Right ventricle myocardium inferior (tissue), 1 donor: Measurements from ENCODE around the gene CRELD2. TPM values are rescaled to one million over a fixed set of nuclear protein-coding genes. Genes with fewer than 3 reads are reported as not detected.

ENCODE experiments used
- ATAC-seq: fragments of 200-7000 bp; cut with Tn5 transposase; one replicate; pipeline ENCODE4 v1.9.1; 2020; ENCODE audit warnings: mild to moderate bottlenecking, moderate library complexity
- DNase-seq: peaks from one replicate; pipeline ENCODE4 v3.0.0; 2021; ENCODE audit errors: missing footprints
- intact Hi-C: fragments of 100-400 bp; cut with DNase I; formaldehyde crosslinking; loops from one replicate; pipeline ENCODE4 v1.11.0; 2022
- total RNA-seq: library from RNA; stranded (reverse); fragmentation: NEBNext Ultra II Directional; extraction: Animal tissue kit (Norgen Biotek cat#: 25700); gene quantifications from one replicate; pipeline ENCODE4 v1.2.1, GENCODE V29; 2021
- donor health status: DM: no; HTN: yes; CAD: no; lungs with severe emphysema.

CRELD2 gene
- total RNA-seq, 1 donor from 2014 or later: 30.6 TPM

DNA sequence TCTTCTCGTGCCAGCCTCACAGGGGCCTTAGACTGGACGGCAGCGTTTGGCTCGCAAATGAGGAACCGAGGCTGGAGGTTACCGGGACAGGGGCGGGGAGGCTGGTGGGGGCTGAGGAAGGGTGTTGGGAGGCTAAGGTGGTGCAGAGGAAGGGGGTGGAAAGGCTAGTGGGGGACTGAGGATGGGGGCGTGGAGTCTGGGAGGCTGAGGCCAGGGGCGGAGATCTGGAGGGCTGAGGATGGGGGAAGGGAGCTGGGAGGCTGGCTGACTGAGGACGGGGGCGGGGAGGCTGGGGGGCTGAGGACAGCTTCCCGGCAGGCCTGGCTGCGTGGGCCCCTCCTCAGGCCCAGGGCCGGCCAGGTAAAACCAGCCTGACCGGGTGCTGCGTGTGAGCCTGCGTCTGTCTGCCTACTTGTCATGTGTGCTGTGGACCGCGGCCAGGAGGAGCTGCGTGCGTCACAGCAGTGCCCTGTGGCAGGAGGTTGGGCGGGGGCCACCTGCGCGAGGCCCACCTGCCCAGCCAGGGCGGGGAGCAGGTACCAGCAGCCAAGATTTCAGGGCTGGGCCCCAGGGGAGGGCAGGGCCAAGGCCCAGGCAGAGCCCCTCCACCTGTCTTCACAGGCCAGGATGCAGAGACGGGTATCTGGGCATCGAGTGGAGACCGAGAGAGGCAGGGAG, 32.7 kb downstream of the CRELD2 start:
- intact Hi-C loops: no loop called here
- no peak for ATAC-seq
- peak; percentile 68 for DNase-seq

DNA sequence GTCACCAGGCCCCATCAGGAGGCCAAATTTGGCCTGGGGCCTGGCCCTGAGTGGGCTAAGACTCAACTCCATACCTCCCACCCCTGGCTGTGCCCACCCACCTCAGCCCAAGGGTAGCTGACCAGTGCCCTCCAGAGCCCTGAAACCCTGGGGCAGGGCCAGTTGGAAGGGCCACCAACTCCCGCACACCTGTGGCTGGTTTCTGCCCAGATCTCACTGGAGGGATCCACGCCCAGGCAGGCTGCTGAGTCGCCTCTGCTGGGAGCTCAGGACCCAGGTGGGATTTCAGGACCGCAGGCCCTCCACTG, 33.2 kb downstream of the CRELD2 start:
- no peak for DNase-seq
- intact Hi-C loops: no loop called here

DNA sequence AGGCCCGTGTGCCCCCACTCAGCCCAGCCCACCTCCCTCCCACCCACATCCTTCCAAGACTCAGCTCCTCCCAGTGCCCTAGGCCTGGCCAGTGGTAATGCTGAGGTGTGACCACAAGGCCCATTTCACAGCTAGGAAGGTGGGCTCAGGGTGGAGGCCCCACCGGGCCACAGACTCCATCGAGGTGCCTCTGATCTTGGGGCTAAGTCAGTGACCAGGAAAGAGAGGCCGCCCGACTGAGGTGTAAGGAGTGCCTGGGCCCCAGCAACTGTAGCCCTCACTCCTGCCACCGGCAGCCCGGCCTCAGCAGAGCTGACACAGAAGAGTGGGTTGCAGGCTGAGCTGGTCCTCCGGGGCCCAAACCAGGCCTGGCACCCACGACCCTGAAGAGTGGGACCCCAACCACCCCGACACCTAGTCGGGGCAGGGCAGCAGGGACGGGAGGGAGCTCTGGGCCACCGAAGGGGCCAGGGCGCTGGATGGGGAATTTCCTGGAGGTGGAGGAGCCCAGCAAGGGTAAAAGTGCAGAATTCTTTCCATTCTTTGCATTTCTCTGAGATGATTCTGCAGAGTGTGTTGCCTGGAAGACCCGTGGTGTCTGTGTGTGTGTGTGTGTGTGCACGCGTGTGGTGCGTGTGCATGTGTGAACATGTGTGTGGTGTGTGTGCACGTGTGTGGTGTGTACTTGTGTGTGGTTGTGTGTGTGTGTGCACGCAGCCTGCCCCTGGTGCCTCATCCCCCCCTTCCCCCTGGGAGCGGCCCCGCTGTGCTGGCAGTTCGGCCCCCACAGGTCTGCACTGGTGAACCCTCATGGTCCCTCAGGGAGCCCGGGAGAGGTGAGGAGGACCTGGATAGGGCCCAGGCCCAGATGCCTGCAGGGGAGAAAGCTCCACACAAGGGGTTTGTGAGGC, 33.8 kb downstream of the CRELD2 start:
- intact Hi-C loops: no loop called here
- ATAC-seq (no peak), DNase-seq (no peak)

More for the DNA sequence above, 33.2 kb downstream of the CRELD2 start:
- ATAC-seq: no peak

DNA sequence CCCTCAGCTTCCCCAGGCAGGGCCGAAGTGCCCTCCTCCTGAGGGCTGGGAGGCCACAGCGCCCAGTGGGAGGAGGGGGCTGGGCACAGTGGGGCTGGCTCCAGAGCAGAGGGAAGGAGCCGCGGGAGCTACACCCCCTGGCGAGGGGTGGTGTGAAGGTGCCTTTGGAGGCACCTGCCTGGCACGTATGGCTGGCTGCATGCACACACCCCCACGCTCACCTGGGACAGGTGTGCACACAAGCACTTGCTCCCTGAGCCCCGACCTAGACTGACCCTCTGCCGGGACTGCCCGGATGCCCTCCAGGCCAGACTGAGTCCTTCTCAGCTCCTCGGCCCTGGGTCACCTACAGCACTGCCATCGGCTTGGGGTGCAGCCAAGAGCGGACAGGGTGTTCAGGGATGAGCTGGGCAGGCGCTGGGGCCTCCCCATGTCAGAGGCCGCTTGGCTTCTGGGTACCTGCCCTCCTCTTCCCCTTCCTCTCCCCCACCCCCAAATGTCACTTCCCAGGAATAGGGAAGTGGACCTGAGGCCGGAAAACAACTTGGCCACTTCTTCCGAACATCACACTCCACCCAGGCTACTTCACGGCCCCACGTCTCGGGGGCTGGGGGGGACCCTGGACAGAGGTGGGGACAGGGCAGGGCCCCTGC, 34.7 kb downstream of the CRELD2 start:
- peak; percentile 83 for DNase-seq
- ATAC-seq: peak; percentile 12

DNA sequence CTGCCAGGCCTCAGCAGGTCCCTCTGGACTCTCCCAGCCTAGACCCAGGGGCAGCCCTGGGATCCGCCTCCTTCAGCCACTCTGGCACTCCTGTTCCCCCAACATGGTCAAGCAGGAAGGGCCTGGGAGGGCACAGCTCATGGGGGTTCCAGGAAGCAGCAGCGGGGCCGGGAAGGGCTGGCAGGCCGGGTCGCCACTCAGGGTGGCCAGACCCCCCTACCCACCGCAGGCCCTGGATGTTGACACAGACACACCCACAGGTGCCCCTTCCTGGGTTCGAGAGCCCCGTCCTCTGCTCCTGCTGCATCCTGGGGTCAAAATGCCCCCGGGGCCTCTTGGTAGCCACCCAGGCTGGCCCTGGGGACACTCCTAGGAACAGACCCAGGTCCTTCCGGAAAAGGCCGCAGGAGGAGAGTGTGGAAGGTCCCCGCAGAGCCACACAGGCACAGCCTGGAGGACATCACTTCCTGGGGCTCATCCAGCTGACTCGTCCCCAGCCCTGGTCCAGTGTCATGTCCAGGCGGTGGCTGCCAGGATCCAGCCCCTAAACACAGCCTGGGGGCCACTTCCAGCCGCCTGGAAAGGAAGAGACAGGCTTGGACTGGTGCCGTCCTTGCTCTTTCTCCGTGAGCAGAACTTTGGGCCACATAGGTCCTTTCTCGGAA, 35.4 kb downstream of the CRELD2 start:
- peak; percentile 79 for DNase-seq
- peak; percentile 26 for ATAC-seq
- intact Hi-C loops: no loop called here

More for the DNA sequence above, 34.7 kb downstream of the CRELD2 start:
- intact Hi-C loops: no loop called here

DNA sequence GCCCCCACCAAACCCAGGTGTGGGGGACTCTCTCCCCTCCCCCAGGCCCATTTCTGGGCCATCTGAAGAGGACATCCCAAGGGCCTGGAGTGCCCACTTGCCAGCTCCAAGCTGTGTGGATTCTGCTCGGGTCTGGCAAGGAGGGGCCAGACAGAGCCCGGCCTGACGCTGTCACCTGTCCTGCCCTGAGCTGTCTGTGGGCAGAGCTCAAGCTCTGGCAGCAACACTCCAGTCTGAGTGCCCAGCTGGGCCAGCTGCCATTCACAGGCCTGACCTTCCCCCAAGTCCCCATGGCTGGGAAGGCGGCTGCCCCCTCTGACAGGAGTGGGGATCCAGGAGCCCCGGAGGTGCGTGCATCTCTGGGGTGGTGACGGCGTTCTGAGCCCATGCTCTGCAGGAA, 35.9 kb downstream of the CRELD2 start:
- ATAC-seq: peak; percentile 83
- intact Hi-C loops: no loop called here
- DNase-seq: peak; percentile 76

DNA sequence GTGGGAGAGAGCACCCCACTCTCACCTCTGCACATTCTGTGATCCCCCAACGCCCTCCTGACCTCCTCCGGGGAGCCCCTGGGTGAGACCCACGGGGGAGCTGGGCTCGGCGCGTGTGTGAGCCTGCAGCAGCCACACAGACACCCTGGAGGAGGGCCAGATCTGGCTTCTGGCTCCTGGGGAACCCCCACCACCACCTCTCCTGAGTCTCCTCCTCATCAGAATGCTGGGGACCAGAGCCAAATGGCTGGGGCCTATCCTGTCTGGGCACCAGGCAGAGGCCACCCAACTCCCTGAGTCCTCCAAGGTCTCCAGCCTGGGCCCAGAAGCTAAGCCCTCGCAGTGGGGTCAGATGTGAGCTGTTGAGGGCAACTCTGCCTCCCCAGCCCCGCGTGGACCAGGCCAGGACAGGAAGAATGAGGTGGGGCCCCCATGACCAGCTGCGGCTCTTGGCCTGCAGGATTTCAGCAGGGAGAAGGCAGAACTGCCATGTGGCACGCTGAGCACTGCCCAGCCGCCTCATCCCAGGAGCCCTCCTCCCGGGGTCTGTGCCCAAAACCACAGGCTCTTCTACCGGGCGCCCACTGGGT, 36.7 kb downstream of the CRELD2 start:
- no peak for ATAC-seq
- intact Hi-C loops: no loop called here
- DNase-seq: peak; percentile 71

DNA sequence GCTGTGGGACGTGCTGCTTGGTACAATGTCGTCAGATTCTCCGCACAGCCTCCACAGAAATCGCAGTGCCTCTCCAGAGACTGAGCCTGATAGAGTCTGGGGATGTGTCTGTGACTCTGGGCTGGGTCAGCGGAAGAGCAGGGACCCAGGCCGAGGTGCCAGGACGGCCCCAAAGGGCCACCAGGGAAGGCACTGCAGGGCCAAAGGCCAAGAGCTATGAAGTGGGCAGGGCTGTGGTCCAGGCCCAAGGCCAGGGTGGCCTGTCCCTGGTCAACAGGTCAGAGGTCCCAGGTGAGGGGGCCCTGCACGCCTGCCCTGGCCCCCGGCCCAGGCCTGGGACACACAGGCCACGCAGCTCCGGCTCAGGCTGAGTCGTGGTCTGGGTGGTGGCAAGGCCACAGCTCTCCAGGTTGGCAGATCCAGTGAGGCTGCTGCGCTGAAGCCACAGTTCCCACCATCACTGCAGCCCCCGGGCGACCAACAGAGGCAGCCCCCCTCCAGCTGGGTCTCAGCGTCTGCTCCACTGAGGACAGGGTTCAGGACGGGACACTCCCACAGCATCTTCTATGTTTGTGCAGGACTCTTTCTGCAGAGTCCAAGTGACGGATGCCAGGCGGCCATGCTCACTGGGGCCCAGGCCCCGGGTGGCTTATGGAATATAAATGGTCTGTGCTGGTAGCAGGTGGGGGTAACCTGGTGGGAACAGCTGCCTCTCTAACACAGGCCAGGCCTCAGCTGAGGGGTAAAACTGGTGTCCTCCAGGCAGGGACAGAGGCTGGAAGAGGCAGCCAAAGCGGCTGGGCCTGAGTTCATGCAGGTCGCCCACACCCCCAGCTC, 37.4 kb downstream of the CRELD2 start:
- DNase-seq (peak; percentile 64), ATAC-seq (no peak)
- intact Hi-C loops: no loop called here

DNA sequence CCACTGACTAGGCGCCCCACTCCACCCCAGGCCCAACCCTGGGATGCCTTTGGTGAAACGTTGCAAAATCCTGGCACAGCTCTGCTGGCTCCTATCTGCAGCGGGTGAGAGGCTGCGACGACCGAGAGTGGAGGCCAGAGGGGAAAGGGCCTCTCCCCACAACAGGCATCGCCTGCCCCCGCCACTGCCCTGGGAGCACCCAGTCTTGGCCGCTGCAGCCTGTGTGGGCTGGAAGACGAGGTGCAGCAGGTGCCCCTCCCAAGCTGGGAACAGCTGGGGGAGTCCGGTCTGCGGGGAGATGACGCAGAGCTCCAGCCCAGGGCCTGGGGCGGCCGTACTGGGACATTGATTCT, 38.0 kb downstream of the CRELD2 start:
- intact Hi-C loops: no loop called here
- DNase-seq: peak; percentile 71
- ATAC-seq: no peak

DNA sequence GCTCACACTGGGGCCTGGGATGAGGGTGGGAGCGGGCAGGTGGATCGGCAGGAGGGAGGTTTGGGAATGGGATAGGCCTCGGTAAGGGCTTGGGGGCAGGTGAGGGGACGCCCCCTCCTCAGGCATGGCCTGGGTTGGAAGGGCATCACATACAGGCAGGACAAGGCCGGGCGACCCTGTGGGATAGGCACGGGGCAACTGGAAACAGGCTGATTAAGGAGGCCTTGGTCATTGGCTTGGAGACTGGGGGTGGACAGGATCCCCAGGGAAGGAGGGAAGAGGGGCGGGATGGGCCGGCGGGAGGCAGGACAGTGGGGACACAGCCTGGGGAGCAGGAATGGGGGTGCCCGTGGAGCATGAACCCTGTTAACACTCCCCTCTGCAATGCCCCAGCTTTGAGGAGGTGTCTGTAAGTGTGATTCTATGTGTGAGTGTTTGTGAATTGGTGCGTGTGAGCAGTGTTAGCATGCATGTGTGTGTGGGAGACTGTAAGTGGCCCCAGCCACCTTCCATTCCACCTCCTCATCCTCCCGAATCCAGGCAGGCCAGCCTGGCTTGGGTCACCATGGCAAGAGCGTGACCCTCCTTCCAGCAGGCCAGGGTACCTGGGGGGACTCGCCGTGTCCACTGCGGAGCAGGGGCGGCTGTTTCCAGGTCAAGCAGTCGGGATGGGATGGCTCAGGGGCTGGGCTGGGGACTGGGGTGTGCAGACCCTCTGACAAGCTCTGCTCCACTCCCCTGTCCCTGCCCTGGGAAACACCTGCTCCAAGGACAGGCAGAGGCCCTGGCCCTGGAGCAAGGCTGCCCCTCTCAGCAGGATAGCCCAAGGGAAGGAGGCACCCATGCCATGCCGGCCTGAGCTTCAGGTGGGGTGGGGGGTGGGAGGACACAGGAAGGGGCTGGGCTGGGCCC, 38.7 kb downstream of the CRELD2 start:
- DNase-seq (peak; percentile 63), ATAC-seq (no peak)
- intact Hi-C loops: no loop called here

DNA sequence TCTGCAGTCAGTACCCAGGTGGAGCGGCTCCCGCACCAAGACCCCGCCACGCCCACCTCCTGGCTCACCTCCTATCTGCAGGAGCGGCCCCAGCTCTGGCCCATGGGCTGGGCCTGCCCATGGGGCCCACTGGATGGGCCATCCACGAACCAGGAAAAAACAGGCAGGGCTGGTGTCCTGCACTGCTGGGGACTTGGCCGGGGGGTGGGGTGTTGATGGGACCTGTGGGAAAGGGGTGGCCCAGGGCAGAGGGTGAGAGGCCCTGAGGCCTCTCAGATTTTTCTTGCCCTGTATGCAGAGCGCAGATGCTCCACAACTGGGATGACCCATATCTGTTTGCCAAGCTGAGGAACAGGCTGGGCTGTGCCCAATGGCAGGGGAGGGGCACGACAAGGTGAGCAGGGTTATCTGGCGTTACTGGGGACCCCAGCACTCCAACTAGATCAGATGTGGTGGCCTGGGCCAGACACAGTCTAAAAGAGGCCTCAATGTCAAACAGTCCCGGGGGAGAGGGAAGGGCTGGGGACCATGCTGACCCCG, 39.5 kb downstream of the CRELD2 start:
- intact Hi-C loops: no loop called here
- DNase-seq (peak; percentile 50), ATAC-seq (no peak)

DNA sequence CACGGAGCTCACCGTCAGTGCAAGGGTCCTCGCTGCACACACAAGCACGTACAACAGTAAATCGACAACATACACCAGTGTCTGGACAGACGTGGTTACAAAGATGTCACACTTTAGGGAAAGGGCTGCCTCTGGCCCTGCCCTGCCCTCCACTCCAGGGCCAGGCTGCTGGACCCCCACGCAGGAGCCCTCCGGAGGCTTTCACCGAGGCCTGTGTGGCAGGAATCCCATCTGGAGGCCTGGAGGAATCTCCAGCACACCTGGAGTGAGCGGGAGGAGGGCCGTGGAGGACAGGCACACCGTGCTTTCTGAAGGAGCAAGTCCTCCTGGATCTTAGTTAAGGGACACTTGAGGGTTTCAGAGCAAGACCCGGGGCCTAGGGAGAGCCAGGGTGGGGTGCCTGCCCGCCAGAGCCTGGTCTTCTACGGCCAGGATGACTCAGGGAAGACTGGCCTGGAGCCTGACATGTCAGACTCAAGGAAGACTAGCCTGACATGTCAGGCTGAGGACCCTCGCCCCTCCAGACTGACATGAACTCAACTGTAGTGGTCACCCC, 40.0 kb downstream of the CRELD2 start:
- DNase-seq (peak; percentile 59), ATAC-seq (no peak)

DNA sequence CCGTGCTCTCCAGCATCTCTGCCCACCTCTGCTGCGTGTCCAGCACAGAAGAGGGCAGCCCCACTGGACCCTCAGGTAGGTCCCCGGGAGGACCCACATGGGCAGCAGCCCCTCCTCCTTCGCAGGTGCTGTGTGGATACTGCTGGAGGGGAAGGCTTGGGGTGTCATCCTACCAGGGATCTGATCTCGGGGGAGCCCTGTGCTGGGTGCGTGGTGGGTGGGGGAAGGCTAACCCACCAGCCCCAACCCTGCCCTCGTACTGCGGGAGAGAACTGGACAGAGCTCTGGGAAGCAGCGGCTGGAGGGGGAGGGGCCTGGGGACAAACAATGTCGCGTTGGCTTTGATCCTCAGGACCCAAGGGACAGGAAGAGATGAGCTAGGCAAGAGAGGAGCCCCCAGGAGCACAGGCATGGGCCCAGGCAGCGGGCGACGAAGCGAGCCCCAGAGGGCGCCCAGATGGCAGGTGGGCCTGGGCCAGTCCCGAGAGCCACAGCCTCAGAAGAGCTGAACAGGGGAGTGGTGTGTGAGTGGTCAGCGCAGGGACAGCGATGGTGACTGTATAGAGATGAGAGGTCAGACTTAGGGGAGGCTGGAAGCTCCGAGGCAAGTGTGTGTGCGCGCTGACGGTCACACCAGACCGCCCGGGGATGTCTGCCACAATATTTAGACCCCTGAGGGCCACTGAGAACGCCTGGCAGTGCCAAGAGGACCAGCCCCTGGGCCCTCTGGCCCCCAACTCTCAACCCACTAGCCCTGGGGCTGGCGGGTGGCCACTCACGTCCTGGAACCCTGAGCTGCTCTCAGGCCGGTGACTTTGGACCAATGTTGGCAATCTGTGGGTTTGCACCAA, 40.7 kb downstream of the CRELD2 start:
- intact Hi-C loops: no loop called here
- DNase-seq: peak; percentile 46
- ATAC-seq: no peak

More for the DNA sequence above, 40.0 kb downstream of the CRELD2 start:
- intact Hi-C loops: no loop called here

DNA sequence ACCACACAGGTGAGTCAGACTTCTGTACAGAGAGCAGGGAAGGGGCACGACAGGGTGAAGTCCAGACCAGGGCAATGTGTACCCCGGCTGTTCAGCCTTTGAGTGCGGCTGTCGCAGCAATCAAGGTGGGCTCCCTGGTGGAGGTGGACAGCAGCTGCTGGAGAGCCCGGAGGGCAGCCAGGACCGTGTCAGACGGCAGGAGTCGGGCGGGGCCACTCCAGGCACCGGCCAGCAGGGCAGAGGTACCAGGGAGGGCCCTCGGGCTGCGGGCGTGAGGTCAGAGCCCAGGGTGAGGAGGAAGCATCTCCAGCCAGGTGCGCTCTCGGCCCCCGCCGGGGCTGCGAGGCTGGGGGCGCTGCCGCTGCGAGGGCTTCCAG, 41.3 kb downstream of the CRELD2 start:
- no peak for DNase-seq
- intact Hi-C loops: loop anchor here (1.0 kb wide), 1 partner anchor 23 kb away; no protein-coding TSS in a partner anchor
- peak; percentile 1 for ATAC-seq

DNA sequence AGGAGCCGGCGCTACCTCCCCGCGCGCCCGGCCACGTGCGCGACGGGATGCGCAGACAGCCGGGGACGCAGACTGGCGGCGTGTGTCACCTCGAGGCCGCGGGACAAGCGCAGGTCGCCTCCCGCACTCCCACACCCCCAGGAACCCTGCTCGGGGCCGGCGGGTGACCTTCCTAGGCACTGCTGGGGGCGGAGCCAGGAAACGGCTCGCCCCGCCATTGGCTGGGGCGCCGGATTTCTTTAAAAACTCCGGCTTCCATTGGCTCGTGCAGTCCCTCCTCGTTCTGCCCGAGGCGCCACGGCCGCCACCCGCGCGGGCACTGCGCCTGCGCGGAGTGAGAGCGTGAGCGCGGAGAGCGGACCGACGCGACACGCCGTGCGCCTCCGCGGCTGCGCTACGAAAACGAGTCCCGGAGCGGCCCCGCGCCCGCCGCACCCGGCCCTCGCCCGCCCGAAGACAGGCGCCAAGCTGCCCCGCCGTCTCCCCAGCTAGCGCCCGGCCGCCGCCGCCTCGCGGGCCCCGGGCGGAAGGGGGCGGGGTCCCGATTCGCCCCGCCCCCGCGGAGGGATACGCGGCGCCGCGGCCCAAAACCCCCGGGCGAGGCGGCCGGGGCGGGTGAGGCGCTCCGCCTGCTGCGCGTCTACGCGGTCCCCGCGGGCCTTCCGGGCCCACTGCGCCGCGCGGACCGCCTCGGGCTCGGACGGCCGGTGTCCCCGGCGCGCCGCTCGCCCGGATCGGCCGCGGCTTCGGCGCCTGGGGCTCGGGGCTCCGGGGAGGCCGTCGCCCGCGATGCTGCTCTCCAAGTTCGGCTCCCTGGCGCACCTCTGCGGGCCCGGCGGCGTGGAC, 41.9 kb downstream of the CRELD2 start, which contains the start of gene PIM3:
Gene PIM3, plus strand, starts transcription at position 614 of the 846 bp plus-strand sequence. Its CDS starts 176 bp downstream, at position 790.
- intact Hi-C loops: loop anchor here (1.0 kb wide), 1 partner anchor 24 kb away; no protein-coding TSS in a partner anchor
- peak; percentile 88 for ATAC-seq
- peak; percentile 97 for DNase-seq
